Measurements from ENCODE around the gene MISP3. TPM values are rescaled to one million over a fixed set of nuclear protein-coding genes. Genes with fewer than 3 reads are reported as not detected.

Gene MISP3
- total and polyA plus RNA-seq, 2 experiments from 2014 or later = 1.9 to 2.4 TPM

- TF ChIP-seq ZNF462 (CRISPR knock-in tag; IDR thresholded peaks at IDR 0.05) = no peak
Observed at GRCh38 chr19:14119644-14120496, 47.3 kb downstream of the MISP3 start (continued).

- H3K36me3 Mint-ChIP-seq (ENCODE audit: low read depth) = peaks cover 42% of the 10 kb centered on the region
- Histone ChIP-seq H3K4me2 (no peak overlapping the region), H3K27ac (ENCODE audit: low read depth) (no peak overlapping the region), H3K4me3 (no peak overlapping the region), H3K79me2 (replicated peaks; ENCODE audit: insufficient read depth) (peaks cover 15% of the 10 kb centered on the region), H2AFZ (no peak overlapping the region), H4K20me1 (replicated peaks; ENCODE audit: insufficient read depth) (peaks cover 14% of the 10 kb centered on the region), H3K9me2 (ENCODE audit: insufficient read depth) (no peaks in the 10 kb centered on the region), H3K4me1 (ENCODE audit: insufficient read depth) (peaks cover 22% of the 10 kb centered on the region), H3F3A (replicated peaks; ENCODE audit: low read depth) (peaks cover 15% of the 10 kb centered on the region; the same call in 1 of the 2 replicates), H3K36me3 (ENCODE audit: insufficient read depth) (no peaks in the 10 kb centered on the region; the same call in 1 of the 2 replicates), H3K27me3 (ENCODE audit: insufficient read depth) (no peaks in the 10 kb centered on the region)
- DNase-seq (ENCODE audit: low spot score) (no peak), ATAC-seq (no peak)
- no peaks in the 10 kb centered on the region; the same call in 2 of the 3 replicates for H3K9me3 Mint-ChIP-seq
- H3K4me3 Mint-ChIP-seq = no peak overlapping the region
- peaks cover 21% of the 10 kb centered on the region for H3K27me3 Mint-ChIP-seq (ENCODE audit: insufficient read depth, low read depth, poor library complexity)
- peaks cover 21% of the 10 kb centered on the region for H3K4me1 Mint-ChIP-seq
- H3K27ac Mint-ChIP-seq = no peak overlapping the region
- TF ChIP-seq EZH2 (IDR thresholded peaks at IDR 0.05; ENCODE audit: low read depth, unreplicated experiment) (no peak), ETS1 (IDR thresholded peaks at IDR 0.05) (no peak), CTCF (conservative IDR thresholded peaks at IDR 0.05; ENCODE audit: low read depth in 2 of 2) (no peak), ZNF331 (CRISPR knock-in tag; IDR thresholded peaks at IDR 0.05; ENCODE audit: low read depth) (no peak), CREB1 (CRISPR knock-in tag; IDR thresholded peaks at IDR 0.05; ENCODE audit: low read depth) (no peak), REST (IDR thresholded peaks at IDR 0.05; ENCODE audit: unreplicated experiment) (no peak), NANOG (IDR thresholded peaks at IDR 0.05; ENCODE audit: borderline replicate concordance) (no peak)
Observed at GRCh38 chr19:14120497-14120780, 47.9 kb downstream of the MISP3 start.

Data from GM23338 (cell line).